Keratinocyte (primary cell): Measurements from ENCODE around the gene MAP1LC3B. TPM values are rescaled to one million over a fixed set of nuclear protein-coding genes. Genes with fewer than 3 reads are reported as not detected.

Experiments used
- DNase-seq: peaks from one replicate; pipeline ENCODE4 v3.0.0-alpha.2; 2011; ENCODE audit warnings: low read depth, missing footprints, low spot score
- FAIRE-seq: peaks from 2 replicates; lab custom pipeline; 2011; peaks lifted over from hg19 to GRCh38; lab: Jason Lieb, UNC
- H2AFZ ChIP-seq: 2 replicates; pipeline ENCODE4 v1.6.0; 2012; ENCODE audit warnings: low read length, control low read depth, inconsistent platforms; ENCODE audit not compliant: control insufficient read depth
- H3K27ac ChIP-seq: 2 replicates; pipeline ENCODE4 v1.5.1; 2011; ENCODE audit warnings: low read length; ENCODE audit not compliant: control insufficient read depth, insufficient read depth
- H3K27me3 ChIP-seq: 3 replicates; pipeline ENCODE4 v1.6.0; 2011; ENCODE audit warnings: low read length; ENCODE audit not compliant: control insufficient read depth, insufficient read depth; ENCODE audit errors: extremely low read depth
- H3K36me3 ChIP-seq, 2 experiments: 2 replicates in 1 of 2; 3 replicates in 1 of 2; pipeline ENCODE4 v1.5.1; 2011; ENCODE audit warnings: low read length in 2 of 2, mild to moderate bottlenecking in 1 of 2; ENCODE audit not compliant: control insufficient read depth in 2 of 2, insufficient read depth in 2 of 2; ENCODE audit errors: extremely low read depth in 1 of 2
- H3K4me1 ChIP-seq: 3 replicates; pipeline ENCODE4 v1.5.1; 2011; ENCODE audit warnings: low read length; ENCODE audit not compliant: control insufficient read depth, insufficient read depth; ENCODE audit errors: extremely low read depth
- H3K4me2 ChIP-seq: 3 replicates; pipeline ENCODE4 v1.6.0; 2011; ENCODE audit warnings: low read depth, low read length; ENCODE audit not compliant: control insufficient read depth, insufficient read depth; ENCODE audit errors: extremely low read depth
- H3K4me3 ChIP-seq, 3 experiments: fragments of 200-600 bp in 1 of 3; sonication (generic) in 1 of 3; 2 replicates in 2 of 3; 3 replicates in 1 of 3; pipeline ENCODE4 v1.5.1; 2011 to 2016; ENCODE audit warnings: low read length in 3 of 3, mild to moderate bottlenecking in 3 of 3, control low read depth in 2 of 3, inconsistent platforms in 1 of 3, low read depth in 1 of 3, mixed read lengths in 1 of 3, mixed run types in 1 of 3, moderate library complexity in 1 of 3; ENCODE audit not compliant: control insufficient read depth in 2 of 3, insufficient read depth in 2 of 3; ENCODE audit errors: extremely low read depth in 1 of 3
- H3K79me2 ChIP-seq: 2 replicates; pipeline ENCODE4 v1.6.0; 2012; ENCODE audit warnings: low read length; ENCODE audit not compliant: control insufficient read depth, insufficient read depth
- H3K9ac ChIP-seq: 3 replicates; pipeline ENCODE4 v1.6.0; 2011; ENCODE audit warnings: low read length; ENCODE audit not compliant: control insufficient read depth, insufficient read depth; ENCODE audit errors: extremely low read depth
- H3K9me1 ChIP-seq: 3 replicates; pipeline ENCODE4 v1.6.0; 2011; ENCODE audit warnings: low read length; ENCODE audit not compliant: control insufficient read depth, insufficient read depth; ENCODE audit errors: extremely low read depth
- H3K9me3 ChIP-seq: 2 replicates; pipeline ENCODE4 v1.5.1; 2012; ENCODE audit warnings: low read depth, low read length; ENCODE audit not compliant: control insufficient read depth
- H4K20me1 ChIP-seq: 3 replicates; pipeline ENCODE4 v1.6.0; 2011; ENCODE audit warnings: low read length; ENCODE audit not compliant: control insufficient read depth, insufficient read depth; ENCODE audit errors: extremely low read depth
- EZH2 ChIP-seq: IDR thresholded peaks from one replicate; pipeline ENCODE4 v1.6.1; 2012; ENCODE audit warnings: inconsistent platforms, mild to moderate bottlenecking, low read length, moderate library complexity
- dilution Hi-C: fragments of 300-500 bp; cut with MboI; formaldehyde crosslinking; loops from one replicate; pipeline ENCODE4 v1.7.0; 2020; ENCODE audit warnings: low sequenced_read_pairs; ENCODE audit not compliant: extremely low pct_ligation_motif_present
- polyA plus RNA-seq, 5 experiments: library from polyadenylated mRNA; depleted of rRNA in 3 of 5; stranded (reverse) in 3 of 5; stranded (forward) in 1 of 5; unstranded in 1 of 5; fragments of >200 nt; gene quantifications; 1 replicate in 1 of 5; 2 replicates in 3 of 5; 3 replicates in 1 of 5; pipeline versions ENCODE4 v1.2.1 to v1.2.3, GENCODE V29; 2011 to 2012; ENCODE audit warnings: missing spikeins in 2 of 5, low read depth in 1 of 5, low replicate concordance in 1 of 5
- TF ChIP-seq, protein P1 (sequence below), 3 experiments: IDR thresholded peaks in 1 of 3; conservative IDR thresholded peaks in 1 of 3; optimal IDR thresholded peaks in 1 of 3; 2 replicates in 2 of 3; 3 replicates in 1 of 3; pipeline versions ENCODE3 to v1.5.1; 2011; ENCODE audit warnings: low read length in 3 of 3, mild to moderate bottlenecking in 3 of 3, moderate library complexity in 2 of 3, control low read depth in 1 of 3, inconsistent platforms in 1 of 3; ENCODE audit not compliant: insufficient read depth in 2 of 3; ENCODE audit errors: extremely low read depth in 1 of 3

The MAP1LC3B gene
- polyA plus RNA-seq, 1 donor (not counting 4 experiments of a cell fraction or from before 2014, with no cell fraction given), result 50.3 TPM

DNA sequence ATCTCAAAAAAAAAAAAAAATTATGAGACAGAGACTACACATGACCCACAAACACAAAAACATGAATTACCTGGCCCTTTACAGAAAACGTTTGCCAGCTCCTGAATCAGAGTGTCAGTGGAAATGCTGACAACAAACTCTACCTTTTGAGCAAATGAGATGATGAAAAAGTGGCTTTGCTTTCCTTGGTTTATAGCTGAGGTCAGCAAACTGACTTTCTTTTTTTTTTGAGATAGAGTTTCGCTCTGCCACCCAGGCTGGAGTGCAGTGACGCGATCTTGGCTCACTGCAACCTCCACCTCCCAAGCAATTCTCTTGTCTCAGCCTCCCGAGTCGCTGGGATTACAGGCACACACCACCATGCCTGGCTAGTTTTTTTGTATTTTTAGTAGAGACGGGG is 54.3 kb downstream of the MAP1LC3B start:
- Histone ChIP-seq H3K9ac (no peak overlapping the region), H3K4me1 (no peaks in the 10 kb centered on the region), H3K27me3 (no peaks in the 10 kb centered on the region), H3K9me3 (no peaks in the 10 kb centered on the region), H3K9me1 (no peaks in the 10 kb centered on the region), H3K79me2 (no peaks in the 10 kb centered on the region), H4K20me1 (no peaks in the 10 kb centered on the region), H3K4me3 (no peak overlapping the region), H3K27ac (no peak overlapping the region), H2AFZ (no peak overlapping the region), H3K36me3 (peaks cover 6 to 11% of the 10 kb centered on the region in 2 experiments), H3K4me2 (no peak overlapping the region)
- dilution Hi-C loops, result no loop called here
- no peak for FAIRE-seq
- no peak for TF ChIP-seq EZH2
- TF ChIP-seq, protein P1, sequence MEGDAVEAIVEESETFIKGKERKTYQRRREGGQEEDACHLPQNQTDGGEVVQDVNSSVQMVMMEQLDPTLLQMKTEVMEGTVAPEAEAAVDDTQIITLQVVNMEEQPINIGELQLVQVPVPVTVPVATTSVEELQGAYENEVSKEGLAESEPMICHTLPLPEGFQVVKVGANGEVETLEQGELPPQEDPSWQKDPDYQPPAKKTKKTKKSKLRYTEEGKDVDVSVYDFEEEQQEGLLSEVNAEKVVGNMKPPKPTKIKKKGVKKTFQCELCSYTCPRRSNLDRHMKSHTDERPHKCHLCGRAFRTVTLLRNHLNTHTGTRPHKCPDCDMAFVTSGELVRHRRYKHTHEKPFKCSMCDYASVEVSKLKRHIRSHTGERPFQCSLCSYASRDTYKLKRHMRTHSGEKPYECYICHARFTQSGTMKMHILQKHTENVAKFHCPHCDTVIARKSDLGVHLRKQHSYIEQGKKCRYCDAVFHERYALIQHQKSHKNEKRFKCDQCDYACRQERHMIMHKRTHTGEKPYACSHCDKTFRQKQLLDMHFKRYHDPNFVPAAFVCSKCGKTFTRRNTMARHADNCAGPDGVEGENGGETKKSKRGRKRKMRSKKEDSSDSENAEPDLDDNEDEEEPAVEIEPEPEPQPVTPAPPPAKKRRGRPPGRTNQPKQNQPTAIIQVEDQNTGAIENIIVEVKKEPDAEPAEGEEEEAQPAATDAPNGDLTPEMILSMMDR (optimal IDR thresholded peaks at IDR 0.05 in 1 of 3, IDR thresholded peaks at IDR 0.05 in 1 of 3, conservative IDR thresholded peaks at IDR 0.05 in 1 of 3; ENCODE audit: extremely low read depth in 1 of 3, insufficient read depth in 2 of 3, low read length in 3 of 3), result no peak
- DNase-seq, result no peak

DNA sequence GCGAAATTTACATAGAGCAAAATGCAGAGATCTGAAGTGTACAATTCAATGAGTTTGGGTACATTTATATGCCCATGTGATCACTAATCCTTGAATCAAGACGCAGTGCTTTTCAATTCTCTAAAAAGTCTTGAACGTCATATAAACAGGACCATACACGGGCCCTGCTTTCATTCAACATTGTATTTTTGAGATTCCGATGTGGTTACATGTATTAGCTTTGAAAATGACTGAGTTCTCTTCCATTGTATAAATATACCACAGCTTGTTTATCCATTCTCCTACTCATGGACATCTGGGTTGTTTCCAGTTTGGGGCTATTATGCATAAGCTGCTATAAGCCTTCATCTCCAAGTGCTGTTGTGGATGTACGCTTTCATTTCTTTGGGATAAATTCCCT is 55.2 kb downstream of the MAP1LC3B start:
- Histone ChIP-seq H2AFZ (no peak overlapping the region), H3K4me1 (no peaks in the 10 kb centered on the region), H3K4me2 (no peak overlapping the region), H3K9ac (no peak overlapping the region), H3K27ac (no peak overlapping the region), H3K9me1 (no peaks in the 10 kb centered on the region), H3K36me3 (peaks cover 8 to 16% of the 10 kb centered on the region in 2 experiments), H4K20me1 (no peaks in the 10 kb centered on the region), H3K79me2 (no peaks in the 10 kb centered on the region), H3K27me3 (no peaks in the 10 kb centered on the region), H3K9me3 (no peaks in the 10 kb centered on the region), H3K4me3 (no peak overlapping the region)
- dilution Hi-C loops, result no loop called here
- DNase-seq, result no peak
- FAIRE-seq, result no peak
- no peak for TF ChIP-seq EZH2

DNA sequence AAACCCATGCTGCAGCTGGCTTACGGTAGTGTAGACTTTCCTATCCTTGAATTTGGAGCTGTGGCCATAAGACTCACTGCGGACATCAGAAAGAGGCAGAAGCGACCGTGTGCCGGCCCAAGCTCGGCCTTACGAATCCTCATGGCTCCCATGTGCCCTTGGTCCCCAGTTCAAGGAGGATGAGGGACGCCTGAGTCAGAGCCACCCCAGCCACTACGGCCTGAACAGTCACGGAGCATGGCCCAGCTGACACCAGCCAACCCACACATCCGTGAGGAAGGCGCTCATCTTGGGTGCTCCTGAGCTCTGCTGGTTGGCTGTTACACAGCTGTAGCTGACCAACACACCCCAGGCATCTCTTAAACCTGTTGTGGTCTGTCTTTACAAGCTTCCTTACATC is 56.7 kb downstream of the MAP1LC3B start:
- no peak overlapping the region for H3K27ac ChIP-seq
- H3K9me1 ChIP-seq, result no peaks in the 10 kb centered on the region
- H3K4me1 ChIP-seq, result no peaks in the 10 kb centered on the region
- H3K79me2 ChIP-seq, result no peaks in the 10 kb centered on the region
- H3K4me3 ChIP-seq, result no peak overlapping the region
- H3K9ac ChIP-seq, result no peak overlapping the region
- no peaks in the 10 kb centered on the region for H4K20me1 ChIP-seq
- H3K36me3 ChIP-seq, result peaks cover 16 to 17% of the 10 kb centered on the region in 2 experiments
- H3K9me3 ChIP-seq, result no peaks in the 10 kb centered on the region
- H3K27me3 ChIP-seq, result no peaks in the 10 kb centered on the region
- H3K4me2 ChIP-seq, result no peak overlapping the region
- FAIRE-seq (no peak), DNase-seq (no peak)
- dilution Hi-C loops, result no loop called here
- TF ChIP-seq, protein P1 (optimal IDR thresholded peaks at IDR 0.05 in 1 of 3, IDR thresholded peaks at IDR 0.05 in 1 of 3, conservative IDR thresholded peaks at IDR 0.05 in 1 of 3; ENCODE audit: extremely low read depth in 1 of 3, insufficient read depth in 2 of 3, low read length in 3 of 3), result no peak
- TF ChIP-seq EZH2, result no peak
- H2AFZ ChIP-seq, result no peak overlapping the region
